PC-9 (cell line): ENCODE data around the gene DENND2A. TPM values are rescaled to one million over a fixed set of nuclear protein-coding genes. Genes with fewer than 3 reads are reported as not detected.

Experiments
- BruUV-seq: library from RNA; stranded (reverse); fragments of 400-500 nt; replicated peaks from 2 replicates; lab custom pipeline; 2021; lab: Mats Ljungman, UMichigan
- CTCF ChIA-PET: fragments of 300-600 bp; sonication (Branson Sonifier 250); formaldehyde crosslinking; loops from one replicate; lab custom pipeline; 2022; ENCODE audit warnings: antibody characterized with exemption; lab: Charles Lee
- POLR2A ChIA-PET: fragments of 300-600 bp; sonication (Branson Sonifier 250); formaldehyde crosslinking; loops from one replicate; lab custom pipeline; 2022; ENCODE audit warnings: antibody characterized with exemption; ENCODE audit not compliant: unreplicated experiment; lab: Charles Lee
- DNase-seq, 2 experiments: peaks; one replicate each; pipeline versions ENCODE4 v3.0.0 to v3.0.0-alpha.2; 2015 to 2022; ENCODE audit warnings: mixed read lengths in 1 of 2
- H2AFZ ChIP-seq: fragments of 200-600 bp; sonication (generic); 2 replicates; pipeline ENCODE4 v1.8.1; 2017; ENCODE audit warnings: antibody characterized with exemption
- H3F3A ChIP-seq: fragments of 200-600 bp; sonication (generic); 2 replicates; pipeline ENCODE4 v1.8.1; 2017; ENCODE audit warnings: antibody characterized with exemption, mild to moderate bottlenecking, low read depth; ENCODE audit not compliant: insufficient read depth
- H3K27ac ChIP-seq: fragments of 200-600 bp; sonication (generic); 2 replicates; pipeline ENCODE4 v1.6.1; 2016; ENCODE audit warnings: mixed run types
- H3K27me3 ChIP-seq: fragments of 200-600 bp; sonication (generic); 2 replicates; pipeline ENCODE4 v1.6.1; 2016; ENCODE audit warnings: low read depth, mixed run types; ENCODE audit not compliant: insufficient read depth
- H3K36me3 ChIP-seq: fragments of 200-600 bp; sonication (generic); 2 replicates; pipeline ENCODE4 v1.6.1; 2016; ENCODE audit warnings: low read depth, mixed run types
- H3K4me1 ChIP-seq: fragments of 200-600 bp; sonication (generic); replicated peaks from 2 replicates; pipeline ENCODE4 v1.6.1; 2016; ENCODE audit warnings: mixed run types; ENCODE audit not compliant: insufficient read depth
- H3K4me2 ChIP-seq: fragments of 200-600 bp; sonication (generic); 2 replicates; pipeline ENCODE4 v1.6.1; 2017; ENCODE audit warnings: mixed run types
- H3K4me3 ChIP-seq: fragments of 200-600 bp; sonication (generic); 2 replicates; pipeline ENCODE4 v1.6.1; 2016; ENCODE audit warnings: mixed run types
- H3K79me2 ChIP-seq: fragments of 200-600 bp; sonication (generic); 2 replicates; pipeline ENCODE4 v1.6.1; 2017; ENCODE audit warnings: low read depth, mixed run types
- H3K9me2 ChIP-seq: fragments of 200-600 bp; sonication (generic); 2 replicates; pipeline ENCODE4 v1.8.1; 2017; ENCODE audit warnings: mild to moderate bottlenecking; ENCODE audit not compliant: insufficient read depth
- H3K9me3 ChIP-seq: fragments of 200-600 bp; sonication (generic); 2 replicates; pipeline ENCODE4 v1.8.1; 2016; ENCODE audit warnings: low read depth; ENCODE audit not compliant: insufficient read depth
- H4K20me1 ChIP-seq: fragments of 200-600 bp; sonication (generic); 2 replicates; pipeline ENCODE4 v1.8.1; 2017; ENCODE audit not compliant: insufficient read depth
- EZH2 ChIP-seq: fragments of 200-600 bp; sonication (generic); IDR thresholded peaks from 2 replicates; pipeline ENCODE4 v1.8.0; 2017; ENCODE audit warnings: antibody characterized with exemption, low read depth
- intact Hi-C: fragments of 100-400 bp; cut with micrococcal nuclease; formaldehyde crosslinking; loops from one replicate; pipeline ENCODE4 v1.10.0; 2022; ENCODE audit not compliant: unreplicated experiment
- total RNA-seq: library from RNA; stranded (reverse); gene quantifications from 2 replicates; pipeline ENCODE4 v1.2.3, GENCODE V29; 2021
- TF ChIP-seq, protein P1 (sequence below): fragments of 200-600 bp; sonication (generic); conservative IDR thresholded peaks from 2 replicates; pipeline ENCODE4 v1.6.1; 2017; ENCODE audit warnings: mixed run types, antibody characterized with exemption, mild to moderate bottlenecking, moderate library complexity

The DENND2A gene
- total RNA-seq, 1 experiment from 2014 or later, result 4.2 TPM

- Histone ChIP-seq H3K79me2 (no peaks in the 10 kb centered on the region), H4K20me1 (no peaks in the 10 kb centered on the region), H3K4me1 (peaks cover 23% of the 10 kb centered on the region), H3K4me2 (peak overlapping the region; percentile 63), H3K4me3 (no peak overlapping the region), H3K9me3 (no peaks in the 10 kb centered on the region), H3F3A (peaks cover 37% of the 10 kb centered on the region), H3K27me3 (no peaks in the 10 kb centered on the region), H3K9me2 (no peaks in the 10 kb centered on the region), H3K27ac (peak overlapping the region; percentile 85), H2AFZ (no peak overlapping the region), H3K36me3 (no peaks in the 10 kb centered on the region)
- POLR2A ChIA-PET, result no interaction called here
- TF ChIP-seq EZH2, result no peak
- TF ChIP-seq, protein P1, sequence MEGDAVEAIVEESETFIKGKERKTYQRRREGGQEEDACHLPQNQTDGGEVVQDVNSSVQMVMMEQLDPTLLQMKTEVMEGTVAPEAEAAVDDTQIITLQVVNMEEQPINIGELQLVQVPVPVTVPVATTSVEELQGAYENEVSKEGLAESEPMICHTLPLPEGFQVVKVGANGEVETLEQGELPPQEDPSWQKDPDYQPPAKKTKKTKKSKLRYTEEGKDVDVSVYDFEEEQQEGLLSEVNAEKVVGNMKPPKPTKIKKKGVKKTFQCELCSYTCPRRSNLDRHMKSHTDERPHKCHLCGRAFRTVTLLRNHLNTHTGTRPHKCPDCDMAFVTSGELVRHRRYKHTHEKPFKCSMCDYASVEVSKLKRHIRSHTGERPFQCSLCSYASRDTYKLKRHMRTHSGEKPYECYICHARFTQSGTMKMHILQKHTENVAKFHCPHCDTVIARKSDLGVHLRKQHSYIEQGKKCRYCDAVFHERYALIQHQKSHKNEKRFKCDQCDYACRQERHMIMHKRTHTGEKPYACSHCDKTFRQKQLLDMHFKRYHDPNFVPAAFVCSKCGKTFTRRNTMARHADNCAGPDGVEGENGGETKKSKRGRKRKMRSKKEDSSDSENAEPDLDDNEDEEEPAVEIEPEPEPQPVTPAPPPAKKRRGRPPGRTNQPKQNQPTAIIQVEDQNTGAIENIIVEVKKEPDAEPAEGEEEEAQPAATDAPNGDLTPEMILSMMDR, result no peak
- no TSS peak for BruUV-seq
- CTCF ChIA-PET, result no interaction called here
- intact Hi-C loops, result no loop called here
- DNase-seq, result no peak
Observed at GRCh38 chr7:140484479-140484878, 156.1 kb downstream of the DENND2A start.

DNA sequence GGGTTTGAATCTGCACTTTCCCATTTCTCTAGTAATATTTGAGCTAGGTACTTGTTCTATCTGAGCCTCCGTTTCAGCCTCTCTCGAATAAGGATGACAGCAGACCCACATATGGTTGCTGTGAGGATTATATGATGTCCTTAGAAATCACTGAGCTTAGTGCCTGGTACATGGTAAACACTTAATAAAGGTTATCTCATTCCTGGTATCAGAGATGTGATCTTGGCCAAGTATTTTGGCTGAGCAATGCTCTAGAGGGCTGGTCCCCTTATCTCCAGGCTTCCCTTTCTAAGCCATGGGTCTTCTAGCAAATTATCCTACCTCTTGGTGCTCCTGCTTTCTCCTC is 160.9 kb downstream of the DENND2A start:
- peak overlapping the region; percentile 86 for H3K4me3 ChIP-seq
- BruUV-seq, result TSS peak; percentile 91
- H3K27me3 ChIP-seq, result no peaks in the 10 kb centered on the region
- H3K4me2 ChIP-seq, result peak overlapping the region; percentile 99
- CTCF ChIA-PET, result no interaction called here
- no peaks in the 10 kb centered on the region for H3K9me3 ChIP-seq
- peaks cover 41% of the 10 kb centered on the region for H3K79me2 ChIP-seq
- no peak for DNase-seq
- H3K36me3 ChIP-seq, result no peaks in the 10 kb centered on the region
- H2AFZ ChIP-seq, result peak overlapping the region; percentile 82
- intact Hi-C loops, result loop anchor here (1.0 to 10.0 kb wide), 5 partner anchors 174 to 535 kb away; partner anchors contain the start of genes BRAF and MRPS33
- POLR2A ChIA-PET, result no interaction called here
- TF ChIP-seq EZH2, result no peak
- TF ChIP-seq, protein P1, result no peak
- peaks cover 33% of the 10 kb centered on the region for H4K20me1 ChIP-seq
- peak overlapping the region; percentile 71 for H3K27ac ChIP-seq
- H3K9me2 ChIP-seq, result no peaks in the 10 kb centered on the region
- H3F3A ChIP-seq, result peaks cover 21% of the 10 kb centered on the region
- peaks cover 30% of the 10 kb centered on the region for H3K4me1 ChIP-seq

GRCh38 chr7:140479062-140479738 is 161.4 kb downstream of the DENND2A start, which contains the start of gene MKRN1:
MKRN1 (minus strand) TSS chr7:140479505; CDS start chr7:140479344, 161 bp downstream.
- Histone ChIP-seq H3K4me2 (peak within 1 kb of the TSS; percentile 99), H3K79me2 (peaks cover 46% of the 10 kb centered on the region), H3K27me3 (no peaks in the 10 kb centered on the region), H3K9me3 (no peaks in the 10 kb centered on the region), H3K4me3 (peak within 1 kb of the TSS; percentile 86), H4K20me1 (peaks cover 39% of the 10 kb centered on the region), H3K27ac (peak within 1 kb of the TSS; percentile 71), H3K4me1 (peaks cover 26% of the 10 kb centered on the region), H2AFZ (peak within 1 kb of the TSS; percentile 82), H3K36me3 (no peaks in the 10 kb centered on the region), H3K9me2 (no peaks in the 10 kb centered on the region), H3F3A (peaks cover 18% of the 10 kb centered on the region; the same call in 1 of the 2 replicates)
- TF ChIP-seq, protein P1, result no peak
- no peak for TF ChIP-seq EZH2
- ChIA-PET CTCF (no interaction called here), POLR2A (interaction anchor here (0.5 kb wide), 1 partner anchor 174 kb away, joined by 5 read pairs; no protein-coding TSS in a partner anchor)
- no TSS peak for BruUV-seq
- peak; percentile 92 to 98 for DNase-seq
- intact Hi-C loops, result loop anchor here (1.0 to 10.0 kb wide), 5 partner anchors 174 to 536 kb away; partner anchors contain the start of genes BRAF and MRPS33
